NCI-H446 treated with DMSO at 0.1 percent for 48 hours (cell line): ENCODE data around the gene SMYD3.

Experiments used
- DNase-seq: peaks from one replicate; lab custom pipeline; 2025; lab: John Stamatoyannopoulos, UW

Gene SMYD3

GRCh38 chr1:246506674-246507481, at the start of gene SMYD3:
Gene SMYD3, minus strand, starts transcription at chr1:246507279.
- peak; percentile 68 for DNase-seq

GRCh38 chr1:246554201-246554600, 47.1 kb upstream of the SMYD3 start:
- no peak for DNase-seq

- DNase-seq = no peak
Observed at GRCh38 chr1:246552110-246552509, 45.0 kb upstream of the SMYD3 start.

DNA sequence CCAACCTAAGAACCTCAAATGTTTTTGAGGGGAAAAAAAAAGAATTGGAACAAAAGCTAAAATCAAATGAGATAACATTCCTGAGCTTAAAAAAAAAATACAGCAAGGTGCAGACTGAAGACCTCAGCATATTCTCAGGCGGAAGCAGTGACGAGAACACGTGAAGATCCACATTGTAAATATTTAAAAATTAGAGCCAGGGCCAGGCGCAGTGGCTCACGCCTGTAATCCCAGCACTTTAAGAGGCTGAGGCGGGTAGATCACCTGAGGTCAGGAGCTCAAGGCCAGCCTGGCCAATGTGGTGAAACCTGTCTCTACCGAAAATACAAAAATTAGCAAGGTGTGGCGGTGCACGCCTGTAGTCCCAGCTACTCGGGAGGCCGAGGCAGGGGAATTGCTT, 43.3 kb upstream of the SMYD3 start:
- no peak for DNase-seq

DNA sequence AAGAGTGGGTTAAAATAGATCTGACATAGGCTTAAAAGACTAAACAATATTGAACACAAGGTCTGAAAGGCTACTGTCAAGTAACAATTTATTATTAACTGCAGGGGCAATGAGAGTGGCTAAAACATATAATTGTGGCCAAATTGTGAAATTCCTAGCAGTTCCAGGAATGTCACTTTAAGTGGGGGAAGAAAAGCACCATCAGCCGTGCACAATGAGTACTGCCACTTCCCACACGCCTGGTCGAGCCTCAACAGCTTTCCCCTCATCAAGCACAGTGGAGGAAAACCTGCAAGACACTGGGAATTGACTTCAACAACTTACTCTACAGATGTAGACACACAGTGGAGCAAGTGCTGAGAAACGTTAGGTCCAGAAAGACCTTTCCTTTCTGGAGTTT, 42.6 kb upstream of the SMYD3 start:
- no peak for DNase-seq

DNA sequence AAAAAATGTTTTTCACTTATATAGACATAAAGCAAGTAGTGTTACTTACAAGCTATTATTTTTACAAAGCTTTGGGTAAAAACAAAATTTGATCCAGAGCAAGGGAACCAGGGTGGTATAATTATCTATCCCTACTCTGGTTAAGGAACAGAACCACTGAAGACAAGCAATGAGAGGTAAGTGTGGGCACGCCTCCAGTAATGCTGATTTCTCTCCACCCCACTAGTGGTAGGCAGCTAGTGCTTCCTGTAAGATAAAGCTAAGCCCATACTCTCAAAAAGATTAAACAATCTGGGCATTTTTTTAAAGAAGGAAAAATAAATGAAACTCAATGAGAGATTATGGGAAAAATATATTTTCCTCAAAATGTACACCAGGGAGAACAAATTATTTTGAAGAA, 36.9 kb upstream of the SMYD3 start:
- DNase-seq = no peak

- DNase-seq = no peak
Observed at GRCh38 chr1:246540738-246541491, 33.8 kb upstream of the SMYD3 start.

- DNase-seq = no peak
Observed at GRCh38 chr1:246537887-246538286, 30.8 kb upstream of the SMYD3 start.

DNA sequence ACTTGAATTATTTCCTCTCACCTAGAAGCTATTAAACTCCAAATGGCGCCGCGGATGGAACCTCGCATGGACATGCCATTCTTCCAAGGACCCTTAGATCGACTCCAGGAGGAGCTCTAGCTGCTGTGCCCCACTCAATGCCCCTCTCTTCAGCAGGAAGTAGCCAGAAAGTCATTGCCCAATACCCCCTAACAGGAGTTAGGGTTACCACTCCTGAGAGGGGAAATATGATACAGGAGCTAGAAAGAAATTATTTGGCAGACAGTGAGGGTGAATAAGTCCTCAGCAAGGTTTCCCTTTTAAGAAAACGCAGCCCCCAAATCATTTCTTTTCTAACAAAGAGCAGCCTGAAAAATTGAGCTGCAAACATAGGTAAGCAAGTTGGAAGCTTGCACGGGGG, 30.4 kb upstream of the SMYD3 start:
- DNase-seq = no peak

DNA sequence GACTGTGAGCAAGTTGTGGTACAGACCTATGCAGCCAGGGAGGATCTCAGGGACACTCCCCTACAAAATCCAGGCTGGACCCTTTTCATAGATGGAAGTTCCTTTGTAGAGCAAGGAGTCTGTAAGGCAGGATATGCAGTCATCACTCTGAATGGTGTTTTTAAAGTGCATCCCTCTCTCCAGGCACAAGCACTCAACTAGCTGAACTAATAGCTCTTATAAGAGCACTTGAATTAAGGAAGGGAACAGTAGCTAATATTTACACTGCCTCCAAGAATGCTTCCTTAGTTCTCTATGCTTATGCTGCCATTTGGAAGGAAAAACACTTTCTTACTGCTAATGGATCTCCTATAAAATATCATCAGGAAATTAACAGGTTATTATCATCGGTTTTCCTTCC, 27.0 kb upstream of the SMYD3 start:
- no peak for DNase-seq

GRCh38 chr1:246533371-246533905, 26.4 kb upstream of the SMYD3 start:
- no peak for DNase-seq

GRCh38 chr1:246532519-246532918, 25.4 kb upstream of the SMYD3 start:
- DNase-seq = no peak

DNA sequence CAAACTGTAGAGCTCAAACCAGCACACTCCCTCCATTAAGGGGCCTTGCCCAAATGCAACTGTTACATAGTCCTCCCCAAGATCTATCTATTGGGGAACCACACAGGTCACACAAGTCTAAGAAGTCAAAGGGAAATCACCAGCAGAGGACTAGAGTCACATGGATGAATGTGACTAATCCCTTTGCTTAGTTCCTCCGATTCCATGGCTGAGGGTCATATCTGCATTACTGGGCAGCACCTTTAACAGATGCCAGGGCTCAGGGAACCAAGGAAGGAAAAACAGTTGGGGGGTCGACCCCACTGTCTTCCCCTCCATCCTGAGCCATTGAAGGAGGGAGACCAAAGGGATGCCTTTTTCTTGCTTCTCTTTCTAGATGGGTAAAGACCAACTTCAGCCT, 23.4 kb upstream of the SMYD3 start:
- DNase-seq = no peak

DNA sequence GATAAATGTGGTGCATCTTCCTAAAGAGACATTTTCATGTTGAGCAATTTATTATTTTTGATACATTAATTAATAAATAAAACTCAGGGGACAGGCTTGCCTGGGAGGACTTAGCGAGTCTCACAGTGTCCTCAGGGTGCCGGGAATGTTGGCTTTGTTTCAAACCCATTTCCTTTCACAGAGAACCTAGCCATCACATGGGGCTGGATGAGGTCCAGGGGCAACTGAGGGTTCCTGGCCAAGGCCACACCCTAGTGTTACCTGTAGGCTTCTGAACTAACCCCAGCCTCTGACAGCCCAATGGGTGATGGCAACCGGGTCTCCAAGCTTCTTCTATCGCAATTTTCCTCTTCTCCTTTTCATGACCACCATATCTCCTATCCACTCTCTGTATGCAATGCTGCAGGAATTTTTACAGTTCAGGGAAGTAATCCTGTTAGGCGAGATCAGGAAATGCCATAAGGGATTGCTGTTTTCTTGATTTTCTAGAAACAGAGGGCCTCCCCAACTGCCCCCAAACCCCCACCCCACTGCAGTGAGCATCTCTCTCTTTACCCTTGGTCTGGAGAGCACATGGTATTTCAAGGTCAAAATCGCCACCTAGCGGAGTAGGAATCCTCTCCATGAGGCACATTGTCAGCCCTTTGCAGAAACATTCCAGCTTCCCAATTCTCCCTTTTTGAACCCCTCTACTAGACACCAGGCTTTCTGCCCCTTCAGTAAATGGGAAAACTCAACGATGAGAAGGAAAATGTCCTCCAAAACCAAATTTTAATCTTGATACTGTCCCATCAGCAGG, 22.1 kb upstream of the SMYD3 start:
- no peak for DNase-seq

GRCh38 chr1:246527402-246528088, 20.5 kb upstream of the SMYD3 start:
- DNase-seq = no peak

GRCh38 chr1:246526915-246527314, 19.8 kb upstream of the SMYD3 start:
- DNase-seq = no peak

- DNase-seq = no peak
Observed at GRCh38 chr1:246526380-246526779, 19.3 kb upstream of the SMYD3 start.

DNA sequence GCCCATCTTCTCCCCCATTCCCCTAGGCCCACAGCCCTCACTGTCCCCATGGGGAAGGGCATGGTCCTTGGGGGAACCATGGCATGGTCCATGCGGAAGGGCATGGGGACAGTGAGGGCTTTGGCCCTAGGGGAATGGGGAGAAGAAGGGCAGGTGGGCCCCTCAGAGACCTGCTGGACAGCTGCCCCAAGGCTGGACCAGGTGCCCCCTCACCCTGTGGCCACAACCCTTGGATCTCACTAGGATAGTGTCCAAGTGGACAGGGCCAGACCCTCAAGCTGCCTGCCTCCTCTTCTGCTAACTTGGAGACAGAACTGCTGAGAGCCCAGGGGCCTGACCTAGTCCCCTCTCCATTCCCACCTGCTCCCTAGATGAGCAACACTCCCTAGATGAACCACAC, 12.4 kb upstream of the SMYD3 start:
- DNase-seq = no peak

DNA sequence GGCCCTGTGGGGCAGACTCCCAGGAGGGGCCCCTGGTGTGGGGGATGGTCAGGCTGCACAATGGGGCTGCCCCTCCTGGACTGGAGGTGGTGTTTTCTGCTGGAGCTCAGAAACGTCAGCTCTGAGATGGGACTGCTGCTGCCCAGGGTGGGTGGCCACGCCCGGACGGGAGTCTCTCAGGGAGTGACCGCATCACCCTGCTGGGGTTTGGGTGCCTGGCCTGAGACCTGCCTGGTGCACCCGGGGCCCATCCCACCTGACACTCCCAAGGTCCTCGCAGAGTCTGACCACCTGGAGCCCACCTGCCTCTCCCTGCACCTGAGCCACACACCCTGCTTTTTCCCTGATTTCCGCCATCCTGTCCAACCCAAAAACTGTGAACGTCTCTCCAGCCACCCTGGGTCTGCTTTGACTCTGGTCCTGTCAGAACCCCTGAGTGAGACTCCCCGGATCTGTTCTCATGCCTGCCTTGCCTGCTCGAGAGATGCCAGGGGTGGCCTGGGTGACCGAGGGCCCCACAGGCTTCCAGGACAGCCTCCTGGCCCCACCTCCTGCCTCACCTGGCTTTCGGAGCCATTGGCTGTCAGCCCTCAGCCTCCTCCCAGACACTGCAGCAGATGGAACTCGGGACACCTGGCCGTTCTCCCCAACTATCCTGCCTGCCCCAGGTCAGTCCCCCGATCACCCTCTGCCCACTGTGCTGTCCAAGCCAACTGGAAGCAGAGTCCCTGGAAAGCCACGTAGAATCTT, 11.6 kb upstream of the SMYD3 start:
- no peak for DNase-seq

- no peak for DNase-seq
Observed at GRCh38 chr1:246517391-246517790, 10.3 kb upstream of the SMYD3 start.

GRCh38 chr1:246516126-246516525, 9.0 kb upstream of the SMYD3 start:
- DNase-seq = no peak
